ENCODE data around the gene CRYBB3. TPM values are rescaled to one million over a fixed set of nuclear protein-coding genes. Genes with fewer than 3 reads are reported as not detected.

The CRYBB3 gene
- total and polyA plus RNA-seq, 4 donors, result 0.53 TPM; not detected in 3

DNA sequence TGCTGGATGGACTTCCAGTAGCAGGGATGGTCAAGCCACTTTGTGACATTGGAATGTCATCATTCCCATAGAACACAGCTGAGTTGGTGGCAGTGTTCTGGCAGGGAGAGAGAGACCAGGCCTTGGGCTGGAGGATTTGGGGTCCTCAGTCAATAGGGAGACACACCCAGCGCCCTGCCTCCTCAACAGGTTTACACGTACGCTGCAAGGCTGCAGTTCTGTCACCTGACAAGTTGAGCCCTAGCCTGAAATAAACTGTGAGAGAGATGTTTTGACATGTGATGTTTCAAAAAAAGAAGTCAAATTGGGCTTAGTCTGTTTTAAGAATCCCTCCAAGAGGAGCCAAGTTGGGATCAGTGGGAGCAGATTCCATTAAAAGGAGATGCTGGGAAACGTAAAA, 42.9 kb upstream of the CRYBB3 start:
- H3K27me3 ChIP-seq (ENCODE audit: control insufficient read depth in 3 of 3, insufficient read depth in 3 of 3, low read length in 2 of 3), result no peaks in the 10 kb centered on the region
- no peak overlapping the region for H3K9ac ChIP-seq (ENCODE audit: insufficient read depth in 1 of 2, low read length in 2 of 2)
- no peak overlapping the region for H3K4me3 ChIP-seq
- TF ChIP-seq, protein P1, sequence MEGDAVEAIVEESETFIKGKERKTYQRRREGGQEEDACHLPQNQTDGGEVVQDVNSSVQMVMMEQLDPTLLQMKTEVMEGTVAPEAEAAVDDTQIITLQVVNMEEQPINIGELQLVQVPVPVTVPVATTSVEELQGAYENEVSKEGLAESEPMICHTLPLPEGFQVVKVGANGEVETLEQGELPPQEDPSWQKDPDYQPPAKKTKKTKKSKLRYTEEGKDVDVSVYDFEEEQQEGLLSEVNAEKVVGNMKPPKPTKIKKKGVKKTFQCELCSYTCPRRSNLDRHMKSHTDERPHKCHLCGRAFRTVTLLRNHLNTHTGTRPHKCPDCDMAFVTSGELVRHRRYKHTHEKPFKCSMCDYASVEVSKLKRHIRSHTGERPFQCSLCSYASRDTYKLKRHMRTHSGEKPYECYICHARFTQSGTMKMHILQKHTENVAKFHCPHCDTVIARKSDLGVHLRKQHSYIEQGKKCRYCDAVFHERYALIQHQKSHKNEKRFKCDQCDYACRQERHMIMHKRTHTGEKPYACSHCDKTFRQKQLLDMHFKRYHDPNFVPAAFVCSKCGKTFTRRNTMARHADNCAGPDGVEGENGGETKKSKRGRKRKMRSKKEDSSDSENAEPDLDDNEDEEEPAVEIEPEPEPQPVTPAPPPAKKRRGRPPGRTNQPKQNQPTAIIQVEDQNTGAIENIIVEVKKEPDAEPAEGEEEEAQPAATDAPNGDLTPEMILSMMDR (IDR thresholded peaks at IDR 0.05; ENCODE audit: control extremely low read depth, extremely low read depth), result no peak
- H3K36me3 ChIP-seq (ENCODE audit: control insufficient read depth in 4 of 4, insufficient read depth in 4 of 4, low read length in 4 of 4), result no peaks in the 10 kb centered on the region
- ATAC-seq (ENCODE audit: insufficient read depth, low FRiP score) (no peak), DNase-seq (no peak)
- H3K9me3 ChIP-seq (ENCODE audit: control insufficient read depth in 4 of 4, insufficient read depth in 3 of 4, low read length in 3 of 4), result no peaks in the 10 kb centered on the region
- H3K4me1 ChIP-seq (ENCODE audit: control insufficient read depth in 5 of 5, insufficient read depth in 5 of 5, low read length in 5 of 5), result peaks cover 0 to 12% (median 5%) of the 10 kb centered on the region in 5 donors
- WGBS, 2 donors, result 83 to 92% methylated on average over 4 of the region's 4 CpGs
- no peak overlapping the region for H3K27ac ChIP-seq (ENCODE audit: low read depth in 1 of 2, low read length in 1 of 2)

DNA sequence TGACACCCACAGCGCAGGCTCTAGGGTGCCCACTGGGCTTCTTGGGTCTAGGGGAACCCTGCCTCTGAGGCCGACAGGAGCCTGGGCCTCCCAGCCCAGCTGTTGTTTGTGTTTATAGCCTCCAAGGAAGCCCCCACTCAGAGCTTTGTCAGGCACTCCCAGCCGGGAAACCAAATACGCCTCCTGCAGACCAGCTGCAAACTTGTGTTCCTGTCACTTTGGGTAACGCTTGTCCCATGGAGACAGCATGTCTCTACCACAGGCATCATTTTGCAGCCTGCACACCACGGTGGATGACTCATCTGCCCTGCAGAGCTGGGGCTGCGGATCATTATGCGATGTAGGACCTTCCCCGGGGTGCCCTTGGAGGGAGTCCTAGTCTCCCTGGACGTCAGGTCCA, 40.6 kb upstream of the CRYBB3 start:
- no peak overlapping the region for H3K27ac ChIP-seq (ENCODE audit: low read depth in 1 of 2, low read length in 1 of 2)
- no peak overlapping the region for H3K4me3 ChIP-seq
- DNase-seq (peak in 2 of 3 donors; percentile 7 to 25), ATAC-seq (ENCODE audit: insufficient read depth, low FRiP score) (no peak)
- 65 to 70% methylated on average over 10 of the region's 10 CpGs for WGBS, 2 donors
- TF ChIP-seq, protein P1 (IDR thresholded peaks at IDR 0.05; ENCODE audit: control extremely low read depth, extremely low read depth), result no peak
- no peak overlapping the region for H3K9ac ChIP-seq (ENCODE audit: insufficient read depth in 1 of 2, low read length in 2 of 2)
- no peaks in the 10 kb centered on the region for H3K27me3 ChIP-seq (ENCODE audit: control insufficient read depth in 3 of 3, insufficient read depth in 3 of 3, low read length in 2 of 3)
- no peaks in the 10 kb centered on the region for H3K36me3 ChIP-seq (ENCODE audit: control insufficient read depth in 4 of 4, insufficient read depth in 4 of 4, low read length in 4 of 4)
- H3K4me1 ChIP-seq (ENCODE audit: control insufficient read depth in 5 of 5, insufficient read depth in 5 of 5, low read length in 5 of 5), result peaks cover 0 to 7% (median 5%) of the 10 kb centered on the region in 5 donors
- H3K9me3 ChIP-seq (ENCODE audit: control insufficient read depth in 4 of 4, insufficient read depth in 3 of 4, low read length in 3 of 4), result no peaks in the 10 kb centered on the region

- Histone ChIP-seq H3K4me1 (ENCODE audit: control insufficient read depth in 5 of 5, insufficient read depth in 5 of 5, low read length in 5 of 5) (no peaks in the 10 kb centered on the region), H3K36me3 (ENCODE audit: control insufficient read depth in 4 of 4, insufficient read depth in 4 of 4, low read length in 4 of 4) (no peaks in the 10 kb centered on the region), H3K27ac (ENCODE audit: low read depth in 1 of 2, low read length in 1 of 2) (no peak overlapping the region), H3K9ac (ENCODE audit: insufficient read depth in 1 of 2, low read length in 2 of 2) (no peak overlapping the region), H3K9me3 (ENCODE audit: control insufficient read depth in 4 of 4, insufficient read depth in 3 of 4, low read length in 3 of 4) (no peaks in the 10 kb centered on the region), H3K27me3 (ENCODE audit: control insufficient read depth in 3 of 3, insufficient read depth in 3 of 3, low read length in 2 of 3) (no peaks in the 10 kb centered on the region), H3K4me3 (no peak overlapping the region)
- ATAC-seq (ENCODE audit: insufficient read depth, low FRiP score), result no peak
- no peak for DNase-seq
- 89 to 92% methylated on average over 11 of the region's 11 CpGs for WGBS, 2 donors
- TF ChIP-seq, protein P1 (IDR thresholded peaks at IDR 0.05; ENCODE audit: control extremely low read depth, extremely low read depth), result no peak
Measured at GRCh38 chr22:25160120-25160996, 39.3 kb upstream of the CRYBB3 start.
